D721Med (cell line): ENCODE results near the gene MAGEA10.
"Not testable (repeated sequence)": the region's sequence is repeated elsewhere in the genome, so short reads cannot be mapped to it uniquely, and the experiment has no call there.

ENCODE experiments used
- DNase-seq: peaks from one replicate; pipeline ENCODE4 v3.0.0; 2011; ENCODE audit warnings: low spot score; ENCODE audit not compliant: insufficient read length
- FAIRE-seq: peaks from 2 replicates; lab custom pipeline; 2011; peaks lifted over from hg19 to GRCh38; lab: Jason Lieb, UNC
- CTCF ChIP-seq: IDR thresholded peaks from 2 replicates; pipeline ENCODE4 v1.5.1; 2012; ENCODE audit warnings: mild to moderate bottlenecking, control low read depth; ENCODE audit not compliant: insufficient read depth; ENCODE audit errors: missing control alignments

The MAGEA10 gene

GRCh38 chrX:152138388-152138784 is at the start of gene MAGEA10:
Gene MAGEA10 (minus strand): TSS chrX:152138577. CDS start chrX:152135620, 2,957 bp downstream.
- DNase-seq (no peak), FAIRE-seq (no peak)
- no peak for TF ChIP-seq CTCF

GRCh38 chrX:152177497-152178269 is 39.3 kb upstream of the MAGEA10 start:
- DNase-seq (no peak), FAIRE-seq (no peak)
- no peak for TF ChIP-seq CTCF

GRCh38 chrX:152177052-152177451 is 38.7 kb upstream of the MAGEA10 start:
- DNase-seq: no peak
- TF ChIP-seq CTCF: no peak
- no peak for FAIRE-seq

- DNase-seq, FAIRE-seq: not testable (repeated sequence)
Measured at GRCh38 chrX:152175892-152176291, 37.5 kb upstream of the MAGEA10 start.

GRCh38 chrX:152173923-152174322 is 35.5 kb upstream of the MAGEA10 start:
- not testable (repeated sequence) for DNase-seq, FAIRE-seq

- FAIRE-seq (no peak), DNase-seq (no peak)
- no peak for TF ChIP-seq CTCF
Measured at GRCh38 chrX:152170621-152171020, 32.2 kb upstream of the MAGEA10 start.

- DNase-seq (no peak), FAIRE-seq (no peak)
- no peak for TF ChIP-seq CTCF
Measured at GRCh38 chrX:152165033-152165743, 26.8 kb upstream of the MAGEA10 start.

GRCh38 chrX:152157042-152157441 is 18.7 kb upstream of the MAGEA10 start:
- TF ChIP-seq CTCF: no peak
- no peak for FAIRE-seq
- DNase-seq: no peak
